DOHH2 (cell line): ENCODE results near the gene NEURL1.

Experiments
- H3F3A ChIP-seq: fragments of 200-600 bp; sonication (generic), shearing (Covaris generic); 2 replicates; pipeline ENCODE4 v1.6.0; 2016; ENCODE audit warnings: antibody characterized with exemption, mild to moderate bottlenecking; ENCODE audit not compliant: control insufficient read depth, insufficient read depth
- H3K27ac ChIP-seq: fragments of 200-600 bp; sonication (generic); 2 replicates; pipeline ENCODE4 v1.5.1; 2014; ENCODE audit warnings: low read depth, mild to moderate bottlenecking, low read length, moderate library complexity
- H3K27me3 ChIP-seq: fragments of 200-600 bp; sonication (generic); 2 replicates; pipeline ENCODE4 v1.6.1; 2014; ENCODE audit warnings: mild to moderate bottlenecking, low read length, mixed read lengths; ENCODE audit not compliant: control insufficient read depth
- H3K36me3 ChIP-seq: fragments of 200-600 bp; sonication (generic); 2 replicates; pipeline ENCODE4 v1.6.1; 2014; ENCODE audit warnings: mild to moderate bottlenecking, low read length, moderate library complexity, mixed read lengths; ENCODE audit not compliant: control insufficient read depth
- H3K4me1 ChIP-seq: fragments of 200-600 bp; sonication (generic); 2 replicates; pipeline ENCODE4 v1.6.1; 2014; ENCODE audit warnings: mild to moderate bottlenecking, low read length, mixed read lengths; ENCODE audit not compliant: control insufficient read depth
- H3K4me2 ChIP-seq: fragments of 200-600 bp; sonication (generic); 2 replicates; pipeline ENCODE4 v1.6.0; 2014; ENCODE audit warnings: mild to moderate bottlenecking, low read length, moderate library complexity
- H3K4me3 ChIP-seq: fragments of 200-600 bp; sonication (generic); 2 replicates; pipeline ENCODE4 v1.5.1; 2014; ENCODE audit warnings: mild to moderate bottlenecking, low read length, mixed read lengths
- H3K79me2 ChIP-seq: fragments of 200-600 bp; sonication (generic); 2 replicates; pipeline ENCODE4 v1.6.1; 2014; ENCODE audit warnings: mild to moderate bottlenecking, low read length, mixed read lengths; ENCODE audit not compliant: control insufficient read depth
- H3K9me2 ChIP-seq: fragments of 200-600 bp; sonication (generic); replicated peaks from 2 replicates; pipeline ENCODE4 v1.6.1; 2014; ENCODE audit warnings: mild to moderate bottlenecking, low read length, mixed read lengths; ENCODE audit not compliant: control insufficient read depth
- H3K9me3 ChIP-seq: fragments of 200-600 bp; sonication (generic); 2 replicates; pipeline ENCODE4 v1.6.1; 2014; ENCODE audit warnings: antibody characterized with exemption, low read length, mixed read lengths; ENCODE audit not compliant: control insufficient read depth, insufficient read depth
- H4K20me1 ChIP-seq: fragments of 200-600 bp; sonication (generic); 2 replicates; pipeline ENCODE4 v1.6.0; 2014; ENCODE audit warnings: low read depth, mild to moderate bottlenecking, antibody characterized with exemption, low read length, moderate library complexity; ENCODE audit not compliant: control insufficient read depth, insufficient read depth
- EZH2phosphoT487 ChIP-seq: fragments of 200-600 bp; sonication (generic); IDR thresholded peaks from 2 replicates; pipeline ENCODE4 v1.6.1; 2017; ENCODE audit warnings: borderline replicate concordance, mild to moderate bottlenecking, antibody characterized with exemption, low read length, moderate library complexity, mixed read lengths
- TF ChIP-seq, protein P1 (sequence below): fragments of 200-600 bp; sonication (generic); IDR thresholded peaks from one replicate; pipeline ENCODE4 v1.5.1; 2014; ENCODE audit warnings: antibody characterized with exemption, mild to moderate bottlenecking, low read depth, low read length; ENCODE audit not compliant: poor library complexity, severe bottlenecking

NEURL1 gene

GRCh38 chr10:103621783-103622125 is 128.2 kb downstream of the NEURL1 start:
- Histone ChIP-seq H3F3A (no peaks in the 10 kb centered on the region), H3K27ac (no peak overlapping the region), H3K4me2 (no peak overlapping the region), H3K4me3 (no peak overlapping the region), H3K4me1 (no peaks in the 10 kb centered on the region), H3K36me3 (no peaks in the 10 kb centered on the region), H3K9me3 (no peaks in the 10 kb centered on the region), H3K27me3 (no peaks in the 10 kb centered on the region), H3K79me2 (no peaks in the 10 kb centered on the region), H4K20me1 (no peaks in the 10 kb centered on the region), H3K9me2 (no peaks in the 10 kb centered on the region)
- TF ChIP-seq, protein P1, sequence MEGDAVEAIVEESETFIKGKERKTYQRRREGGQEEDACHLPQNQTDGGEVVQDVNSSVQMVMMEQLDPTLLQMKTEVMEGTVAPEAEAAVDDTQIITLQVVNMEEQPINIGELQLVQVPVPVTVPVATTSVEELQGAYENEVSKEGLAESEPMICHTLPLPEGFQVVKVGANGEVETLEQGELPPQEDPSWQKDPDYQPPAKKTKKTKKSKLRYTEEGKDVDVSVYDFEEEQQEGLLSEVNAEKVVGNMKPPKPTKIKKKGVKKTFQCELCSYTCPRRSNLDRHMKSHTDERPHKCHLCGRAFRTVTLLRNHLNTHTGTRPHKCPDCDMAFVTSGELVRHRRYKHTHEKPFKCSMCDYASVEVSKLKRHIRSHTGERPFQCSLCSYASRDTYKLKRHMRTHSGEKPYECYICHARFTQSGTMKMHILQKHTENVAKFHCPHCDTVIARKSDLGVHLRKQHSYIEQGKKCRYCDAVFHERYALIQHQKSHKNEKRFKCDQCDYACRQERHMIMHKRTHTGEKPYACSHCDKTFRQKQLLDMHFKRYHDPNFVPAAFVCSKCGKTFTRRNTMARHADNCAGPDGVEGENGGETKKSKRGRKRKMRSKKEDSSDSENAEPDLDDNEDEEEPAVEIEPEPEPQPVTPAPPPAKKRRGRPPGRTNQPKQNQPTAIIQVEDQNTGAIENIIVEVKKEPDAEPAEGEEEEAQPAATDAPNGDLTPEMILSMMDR = no peak
- TF ChIP-seq EZH2phosphoT487 = no peak

- TF ChIP-seq, protein P1 = no peak
- TF ChIP-seq EZH2phosphoT487 = no peak
- H3K36me3 ChIP-seq = no peaks in the 10 kb centered on the region
- H4K20me1 ChIP-seq = no peaks in the 10 kb centered on the region
These were observed 128.8 kb downstream of the NEURL1 start for GRCh38 chr10:103622286-103622685.

DNA sequence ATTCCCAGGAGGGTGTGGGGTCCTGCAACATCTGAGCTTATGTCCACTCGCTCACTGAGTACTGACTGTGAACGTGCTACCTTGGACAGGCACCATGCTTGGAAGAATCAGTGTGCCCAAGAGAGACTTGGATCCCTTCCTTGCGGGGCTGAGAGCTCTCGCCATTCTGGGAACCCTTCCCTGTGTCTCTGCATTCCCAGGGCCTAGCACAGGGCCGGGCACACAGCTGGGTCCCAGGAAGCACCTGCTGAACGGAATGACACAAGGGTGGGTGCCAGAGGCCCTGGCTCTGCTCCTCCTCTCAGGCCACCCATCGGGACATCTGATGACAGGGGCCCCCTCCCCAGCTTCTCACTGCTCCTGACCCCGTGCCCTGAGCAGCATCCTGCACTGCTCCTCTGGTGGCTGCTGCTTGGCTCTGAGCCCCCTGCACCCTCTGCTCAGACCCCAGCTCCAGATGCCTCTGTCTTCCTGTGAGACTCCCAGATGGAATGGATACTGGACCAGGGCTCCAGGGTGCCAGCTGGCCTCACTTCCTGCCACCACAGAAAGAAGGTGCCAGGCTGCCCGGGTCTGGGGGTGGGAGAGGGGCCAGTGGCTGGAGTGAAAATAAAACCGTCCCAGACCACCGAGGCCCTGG is 129.6 kb downstream of the NEURL1 start:
- H3K36me3 ChIP-seq = no peaks in the 10 kb centered on the region

More at GRCh38 chr10:103622286-103622685, 128.8 kb downstream of the NEURL1 start:
- no peaks in the 10 kb centered on the region for H3K9me3 ChIP-seq
- no peaks in the 10 kb centered on the region for H3K4me1 ChIP-seq
- no peaks in the 10 kb centered on the region for H3K79me2 ChIP-seq
- no peak overlapping the region for H3K4me3 ChIP-seq
- no peaks in the 10 kb centered on the region for H3K9me2 ChIP-seq
- H3K27ac ChIP-seq = no peak overlapping the region
- H3F3A ChIP-seq = no peaks in the 10 kb centered on the region
- H3K4me2 ChIP-seq = no peak overlapping the region
- no peaks in the 10 kb centered on the region for H3K27me3 ChIP-seq

More for the DNA sequence above, 129.6 kb downstream of the NEURL1 start:
- H3K9me2 ChIP-seq = no peaks in the 10 kb centered on the region
- H3F3A ChIP-seq = no peaks in the 10 kb centered on the region
- no peak overlapping the region for H3K4me2 ChIP-seq
- H3K27ac ChIP-seq = no peak overlapping the region
- H3K27me3 ChIP-seq = no peaks in the 10 kb centered on the region
- H3K9me3 ChIP-seq = no peaks in the 10 kb centered on the region
- H4K20me1 ChIP-seq = no peaks in the 10 kb centered on the region
- H3K4me3 ChIP-seq = no peak overlapping the region
- no peak for TF ChIP-seq EZH2phosphoT487
- TF ChIP-seq, protein P1 = no peak
- H3K4me1 ChIP-seq = no peaks in the 10 kb centered on the region
- H3K79me2 ChIP-seq = no peaks in the 10 kb centered on the region
